H9 (cell line): ENCODE results near the gene CDK15. TPM values are rescaled to one million over a fixed set of nuclear protein-coding genes. Genes with fewer than 3 reads are reported as not detected.

ENCODE experiments used
- DNase-seq: peaks from one replicate; pipeline ENCODE4 v3.0.0-alpha.2; 2017
- H2AFZ ChIP-seq: one replicate; pipeline ENCODE4 v1.6.1; 2013; ENCODE audit warnings: mild to moderate bottlenecking, low read length, control low read depth, moderate library complexity
- H2AK5ac ChIP-seq: 2 replicates; pipeline ENCODE4 v1.6.1; 2013; ENCODE audit warnings: low read length, control low read depth, mixed read lengths; ENCODE audit not compliant: insufficient read length
- H2BK120ac ChIP-seq: one replicate; pipeline ENCODE4 v1.6.1; 2013; ENCODE audit warnings: low read depth, mild to moderate bottlenecking, low read length, control low read depth, inconsistent platforms; ENCODE audit not compliant: poor library complexity, severe bottlenecking
- H2BK12ac ChIP-seq: 2 replicates; pipeline ENCODE4 v1.6.1; 2013; ENCODE audit warnings: low read length, control low read depth, mixed read lengths, low read depth; ENCODE audit not compliant: insufficient read length
- H2BK15ac ChIP-seq: 2 replicates; pipeline ENCODE4 v1.6.1; 2013; ENCODE audit warnings: low read depth, low read length, control low read depth
- H2BK20ac ChIP-seq: one replicate; pipeline ENCODE4 v1.6.1; 2013; ENCODE audit warnings: low read depth, mild to moderate bottlenecking, low read length, control low read depth, inconsistent platforms; ENCODE audit not compliant: poor library complexity, severe bottlenecking
- H2BK5ac ChIP-seq: 2 replicates; pipeline ENCODE4 v1.6.1; 2013; ENCODE audit warnings: low read length, control low read depth, mixed read lengths; ENCODE audit not compliant: insufficient read length
- H3K14ac ChIP-seq: 2 replicates; pipeline ENCODE4 v1.6.1; 2013; ENCODE audit warnings: low read length, control low read depth; ENCODE audit not compliant: insufficient read depth
- H3K18ac ChIP-seq: 2 replicates; pipeline ENCODE4 v1.6.1; 2013; ENCODE audit warnings: low read depth, mild to moderate bottlenecking, mixed read lengths, low read length, control low read depth; ENCODE audit not compliant: insufficient read length
- H3K23ac ChIP-seq: 2 replicates; pipeline ENCODE4 v1.6.1; 2013; ENCODE audit warnings: low read length, control low read depth, mixed read lengths, low read depth; ENCODE audit not compliant: insufficient read length
- H3K23me2 ChIP-seq: 2 replicates; pipeline ENCODE4 v1.6.1; 2013; ENCODE audit warnings: low read depth, mild to moderate bottlenecking, mixed read lengths, low read length, control low read depth; ENCODE audit not compliant: insufficient read length, poor library complexity, severe bottlenecking
- H3K27ac ChIP-seq: 2 replicates; pipeline ENCODE4 v1.5.1; 2013; ENCODE audit warnings: low read length, control low read depth, mixed read lengths, low read depth; ENCODE audit not compliant: insufficient read length
- H3K27me3 ChIP-seq: 2 replicates; pipeline ENCODE4 v1.6.1; 2013; ENCODE audit warnings: low read length, control low read depth, inconsistent platforms; ENCODE audit not compliant: insufficient read depth
- H3K4ac ChIP-seq: 2 replicates; pipeline ENCODE4 v1.6.1; 2013; ENCODE audit warnings: low read depth, mild to moderate bottlenecking, control low read depth, inconsistent platforms, low read length, moderate library complexity
- H3K4me1 ChIP-seq: 2 replicates; pipeline ENCODE4 v1.6.1; 2013; ENCODE audit warnings: low read length, control low read depth, inconsistent platforms; ENCODE audit not compliant: insufficient read depth
- H3K4me2 ChIP-seq: 2 replicates; pipeline ENCODE4 v1.6.1; 2013; ENCODE audit warnings: low read length, control low read depth, mixed read lengths; ENCODE audit not compliant: insufficient read length, insufficient read depth
- H3K56ac ChIP-seq: 2 replicates; pipeline ENCODE4 v1.6.1; 2013; ENCODE audit warnings: low read depth, mild to moderate bottlenecking, mixed read lengths, low read length, control low read depth; ENCODE audit not compliant: insufficient read length
- H3K79me1 ChIP-seq: 2 replicates; pipeline ENCODE4 v1.6.1; 2013; ENCODE audit warnings: low read depth, mild to moderate bottlenecking, moderate library complexity, low read length, control low read depth, inconsistent platforms; ENCODE audit not compliant: insufficient read depth, poor library complexity, severe bottlenecking
- H3K79me2 ChIP-seq: 2 replicates; pipeline ENCODE4 v1.6.1; 2013; ENCODE audit warnings: low read length, control low read depth, inconsistent platforms; ENCODE audit not compliant: insufficient read depth
- H3K9ac ChIP-seq: 2 replicates; pipeline ENCODE4 v1.6.1; 2013; ENCODE audit warnings: low read length, control low read depth, mixed read lengths; ENCODE audit not compliant: insufficient read length; ENCODE audit errors: extremely low read depth
- H3K9me3 ChIP-seq: one replicate; pipeline ENCODE4 v1.6.1; 2013; ENCODE audit warnings: low read depth, low read length, inconsistent platforms; ENCODE audit not compliant: control insufficient read depth
- H3T11ph ChIP-seq: one replicate; pipeline ENCODE4 v1.6.1; 2013; ENCODE audit warnings: mild to moderate bottlenecking, low read length, control low read depth, inconsistent platforms
- H4K20me1 ChIP-seq: one replicate; pipeline ENCODE4 v1.6.1; 2013; ENCODE audit not compliant: control insufficient read depth, insufficient read length, insufficient read depth
- H4K5ac ChIP-seq: 2 replicates; pipeline ENCODE4 v1.6.1; 2013; ENCODE audit warnings: low read depth, mild to moderate bottlenecking, mixed read lengths, low read length, control low read depth; ENCODE audit not compliant: insufficient read length
- H4K8ac ChIP-seq: replicated peaks from 2 replicates; pipeline ENCODE4 v1.6.1; 2013; ENCODE audit warnings: low read length, control low read depth, mixed read lengths, low read depth; ENCODE audit not compliant: insufficient read length
- H4K91ac ChIP-seq: 2 replicates; pipeline ENCODE4 v1.6.1; 2013; ENCODE audit warnings: low read depth, mild to moderate bottlenecking, moderate library complexity, mixed read lengths, low read length, control low read depth; ENCODE audit not compliant: insufficient read length
- H3K27ac Mint-ChIP-seq, 3 experiments: 2 replicates in 2 of 3; 3 replicates in 1 of 3; pipeline ENCODE4 v1.8.0; 2020 to 2021; ENCODE audit warnings: mixed read lengths in 3 of 3, mild to moderate bottlenecking in 1 of 3, moderate library complexity in 1 of 3
- H3K27me3 Mint-ChIP-seq: 2 replicates; pipeline ENCODE4 v1.8.0; 2021; ENCODE audit warnings: low read depth, mild to moderate bottlenecking, moderate library complexity, mixed read lengths
- H3K36me3 Mint-ChIP-seq, 3 experiments: 2 replicates in 2 of 3; 3 replicates in 1 of 3; pipeline ENCODE4 v1.8.0; 2020 to 2021; ENCODE audit warnings: low read depth in 3 of 3, mixed read lengths in 3 of 3; ENCODE audit not compliant: insufficient read depth in 1 of 3
- H3K4me1 Mint-ChIP-seq, 2 experiments: 2 replicates each; pipeline ENCODE4 v1.8.0; 2020; ENCODE audit warnings: mixed read lengths in 2 of 2
- H3K4me3 Mint-ChIP-seq, 2 experiments: 2 replicates in 1 of 2; 3 replicates in 1 of 2; pipeline ENCODE4 v1.8.0; 2020 to 2021; ENCODE audit warnings: mild to moderate bottlenecking in 2 of 2, mixed read lengths in 2 of 2, moderate library complexity in 1 of 2
- H3K9me3 Mint-ChIP-seq, 2 experiments: 2 replicates in 1 of 2; 3 replicates in 1 of 2; pipeline ENCODE4 v1.8.0; 2020; ENCODE audit warnings: mild to moderate bottlenecking in 2 of 2, mixed read lengths in 2 of 2, moderate library complexity in 1 of 2
- CTCF ChIP-seq: fragments of 200-600 bp; sonication (generic); conservative IDR thresholded peaks from 3 replicates; pipeline ENCODE4 v1.8.0; 2021; ENCODE audit warnings: antibody characterized with exemption, mild to moderate bottlenecking
- WGBS: extraction: QIAGEN DNeasy Blood & Tissue Kit; methylation state at CpG from one replicate; pipeline ENCODE4 v1.1.7; 2013; ENCODE audit warnings: missing lambda C conversion rate, low lambda C conversion rate, mixed read lengths; ENCODE audit not compliant: insufficient read length; ENCODE audit errors: extremely low coverage; 5-methylcytosine and 5-hydroxymethylcytosine counted together
- total RNA-seq: library from RNA; stranded (reverse); gene quantifications from 2 replicates; pipeline ENCODE4 v1.2.1, GENCODE V29; 2021

CDK15 gene
- total RNA-seq, 1 experiment from 2014 or later, result not detected

- Histone ChIP-seq H3K27ac (no peak overlapping the region), H2BK15ac (no peak overlapping the region), H4K20me1 (no peaks in the 10 kb centered on the region), H3K14ac (no peak overlapping the region), H2BK120ac (no peak overlapping the region), H2AFZ (no peak overlapping the region), H3K18ac (no peak overlapping the region), H3K79me1 (no peaks in the 10 kb centered on the region), H4K8ac (no peak overlapping the region), H3K27me3 (no peaks in the 10 kb centered on the region), H3T11ph (no peak overlapping the region), H4K91ac (no peak overlapping the region), H3K23me2 (peaks cover 6% of the 10 kb centered on the region), H3K4ac (no peak overlapping the region), H2BK12ac (no peak overlapping the region), H3K4me2 (no peak overlapping the region), H3K56ac (no peak overlapping the region), H3K9ac (no peak overlapping the region), H2BK5ac (no peak overlapping the region), H3K4me1 (peaks cover 5% of the 10 kb centered on the region; the same call in 1 of the 2 replicates), H3K79me2 (no peaks in the 10 kb centered on the region), H4K5ac (no peak overlapping the region), H2BK20ac (no peak overlapping the region), H3K9me3 (no peaks in the 10 kb centered on the region), H2AK5ac (no peak overlapping the region), H3K23ac (no peak overlapping the region)
- no peaks in the 10 kb centered on the region for H3K9me3 Mint-ChIP-seq
- H3K4me1 Mint-ChIP-seq, result peaks cover 45 to 52% of the 10 kb centered on the region in 2 experiments
- no peak overlapping the region; a peak in 1 of 7 replicates for H3K27ac Mint-ChIP-seq
- TF ChIP-seq CTCF, result no peak
- H3K27me3 Mint-ChIP-seq, result no peaks in the 10 kb centered on the region
- no peak overlapping the region for H3K4me3 Mint-ChIP-seq
- no CpG with 5 or more reads among the region's 2 CpGs for WGBS
- no peak for DNase-seq
- H3K36me3 Mint-ChIP-seq, result no peaks in the 10 kb centered on the region
Observed at GRCh38 chr2:201857326-201857725, 51.0 kb downstream of the CDK15 start.
